Thymus (tissue), 11 donors: ENCODE measurements around the gene FAM43A. TPM values are rescaled to one million over a fixed set of nuclear protein-coding genes. Genes with fewer than 3 reads are reported as not detected.
A peak's percentile ranks its signal among the peaks of the same experiment; 100 is the strongest.

ENCODE experiments used
- DNase-seq, 9 donors: peaks; one replicate each; pipeline ENCODE4 v3.0.0-alpha.2; 2013; ENCODE audit warnings: low spot score in 9 of 9, low read depth in 6 of 9, missing footprints in 1 of 9
- H3K27ac ChIP-seq, 2 donors: one replicate each; pipeline ENCODE4 v1.5.1; 2013; ENCODE audit warnings: control low read depth in 1 of 2, low read depth in 1 of 2, low read length in 1 of 2, mild to moderate bottlenecking in 1 of 2, moderate library complexity in 1 of 2
- H3K27me3 ChIP-seq, 2 donors: one replicate each; pipeline ENCODE4 v1.5.1; 2013; ENCODE audit warnings: low read length in 1 of 2; ENCODE audit not compliant: control insufficient read depth in 2 of 2, insufficient read depth in 1 of 2
- H3K36me3 ChIP-seq, 2 donors: one replicate each; pipeline ENCODE4 v1.5.1; 2013; ENCODE audit warnings: low read length in 1 of 2, mild to moderate bottlenecking in 1 of 2, moderate library complexity in 1 of 2; ENCODE audit not compliant: control insufficient read depth in 2 of 2, insufficient read depth in 2 of 2
- H3K4me1 ChIP-seq, 2 donors: one replicate each; pipeline ENCODE4 v1.5.1; 2013; ENCODE audit warnings: low read length in 2 of 2; ENCODE audit not compliant: control insufficient read depth in 2 of 2, insufficient read depth in 2 of 2
- H3K4me3 ChIP-seq, 2 donors: one replicate each; pipeline ENCODE4 v1.5.1; 2013; ENCODE audit warnings: low read length in 2 of 2, control low read depth in 1 of 2, mild to moderate bottlenecking in 1 of 2
- H3K9me3 ChIP-seq, 2 donors: one replicate each; pipeline ENCODE4 v1.5.1; 2013; ENCODE audit warnings: low read length in 1 of 2, mild to moderate bottlenecking in 1 of 2; ENCODE audit not compliant: control insufficient read depth in 2 of 2, insufficient read depth in 1 of 2
- WGBS: extraction: QIAGEN DNeasy Blood & Tissue Kit; methylation state at CpG from one replicate; pipeline ENCODE4 v1.1.7; 2013; 5-methylcytosine and 5-hydroxymethylcytosine counted together
- polyA plus RNA-seq: library from polyadenylated mRNA; stranded (reverse); fragments of 200-250 nt; gene quantifications from one replicate; pipeline ENCODE4 v1.2.3, GENCODE V29; 2013
- total RNA-seq: library from RNA; stranded (reverse); fragments of 120-200 nt; gene quantifications from one replicate; pipeline ENCODE4 v1.2.4, GENCODE V29; 2013
- donor health status: healthy.

FAM43A gene
- total and polyA plus RNA-seq, 2 donors: 3.7 to 6.2 TPM

DNA sequence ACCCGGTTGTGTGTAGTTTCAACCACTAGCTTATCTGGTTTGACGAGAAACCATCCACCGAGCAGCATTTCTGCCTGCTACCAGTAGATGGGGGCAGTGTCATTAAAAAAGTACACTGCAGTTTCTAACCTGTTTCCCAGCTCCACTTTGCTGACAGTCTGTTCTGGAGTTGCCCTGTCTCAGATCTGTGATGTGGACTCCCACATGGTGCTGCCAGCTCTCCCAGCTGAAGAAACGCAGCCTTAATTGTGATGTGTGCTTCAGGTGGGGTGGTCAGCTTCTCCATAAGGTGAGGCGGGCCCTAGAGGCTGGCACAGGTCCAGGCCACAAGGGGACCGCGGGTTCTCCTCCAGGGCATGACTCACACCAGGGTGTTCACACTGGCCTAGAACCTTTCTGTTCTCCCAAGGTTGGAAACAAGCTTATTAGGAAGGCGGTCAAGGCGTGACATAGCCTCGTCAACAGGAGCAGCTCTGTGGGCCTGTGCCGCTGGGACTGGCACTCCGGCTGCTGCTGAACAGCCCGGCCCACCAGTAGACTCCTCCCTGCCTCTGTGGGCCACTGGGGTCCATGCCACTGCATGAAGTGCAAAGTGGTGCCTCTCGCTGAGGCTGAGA lies 2.9 kb upstream of the FAM43A start:
- Histone ChIP-seq H3K27me3 (peaks cover 35 to 44% of the 10 kb centered on the region in 2 donors), H3K9me3 (peaks cover 0 to 8% of the 10 kb centered on the region in 2 donors), H3K4me3 (no peak overlapping the region), H3K36me3 (no peaks in the 10 kb centered on the region), H3K27ac (no peak overlapping the region), H3K4me1 (peaks cover 10 to 32% of the 10 kb centered on the region in 2 donors)
- WGBS: 58% methylated on average over 14 of the region's 14 CpGs
- DNase-seq: peak in 7 of 9 donors; percentile 53 to 81 (median 67)

DNA sequence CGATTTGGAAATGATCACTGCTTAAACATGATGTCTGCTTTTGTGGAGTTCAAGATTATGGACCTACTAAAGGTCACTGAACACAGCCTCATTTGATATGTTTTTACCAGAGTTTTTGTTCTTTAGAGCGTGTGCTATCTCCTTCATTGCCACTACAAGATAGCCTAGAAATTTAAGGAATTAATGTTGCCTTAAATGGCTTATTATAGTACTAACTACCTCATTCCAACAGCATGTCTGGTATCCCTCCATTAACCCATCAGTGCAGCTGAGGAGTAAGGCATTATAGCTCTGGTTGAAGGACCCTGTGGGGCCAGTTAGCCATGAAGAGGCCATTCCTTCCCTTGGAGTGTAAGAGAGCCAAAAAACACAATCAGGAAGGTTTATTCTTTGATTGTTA lies 2.3 kb upstream of the FAM43A start:
- no peak for DNase-seq
- Histone ChIP-seq H3K9me3 (peaks cover 0 to 8% of the 10 kb centered on the region in 2 donors), H3K4me1 (peaks cover 10 to 38% of the 10 kb centered on the region in 2 donors), H3K27me3 (peaks cover 39 to 50% of the 10 kb centered on the region in 2 donors), H3K4me3 (no peak overlapping the region), H3K36me3 (no peaks in the 10 kb centered on the region), H3K27ac (no peak overlapping the region)
- WGBS: 98% methylated on average over 2 of the region's 2 CpGs

DNA sequence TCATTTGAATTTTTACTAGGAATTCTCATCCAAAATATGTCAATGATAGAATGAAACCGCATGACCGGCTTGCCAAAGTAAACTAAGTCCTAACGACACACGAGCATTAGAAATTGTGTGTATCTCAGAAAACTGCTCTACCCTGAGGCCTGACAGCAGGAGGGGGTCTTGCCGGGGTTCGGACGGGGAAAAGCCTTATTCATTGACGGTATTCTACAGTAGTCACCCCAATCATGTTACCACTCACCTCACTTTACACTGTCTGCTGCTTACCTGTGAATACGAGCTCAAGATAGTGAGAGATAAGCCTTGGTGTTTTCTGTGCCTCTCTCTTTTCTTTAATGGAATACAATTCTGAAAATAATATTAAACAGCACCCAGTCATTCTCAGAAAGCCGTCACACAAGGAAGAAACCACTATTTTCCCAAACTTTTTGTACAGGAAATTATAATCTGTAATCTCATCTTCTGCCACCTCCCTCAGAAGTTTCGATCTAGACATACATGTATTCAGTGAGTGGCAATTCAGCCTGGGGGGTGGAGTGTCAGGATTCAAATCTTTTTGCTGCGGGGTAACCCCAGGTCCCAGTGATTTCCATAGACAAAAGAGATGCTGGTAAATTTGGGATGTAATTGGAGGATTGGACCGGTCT lies 492 bp upstream of the FAM43A start:
- H3K36me3 ChIP-seq: no peaks in the 10 kb centered on the region
- H3K9me3 ChIP-seq: peaks cover 0 to 8% of the 10 kb centered on the region in 2 donors
- H3K4me3 ChIP-seq: peak overlapping the region; percentile 41 to 50
- peaks cover 10 to 51% of the 10 kb centered on the region in 2 donors for H3K4me1 ChIP-seq
- peaks cover 40 to 65% of the 10 kb centered on the region in 2 donors for H3K27me3 ChIP-seq
- WGBS: 65% methylated on average over 13 of the region's 13 CpGs
- H3K27ac ChIP-seq: no peak overlapping the region
- DNase-seq: no peak

- DNase-seq: peak in 1 of 9 donors; percentile 24
- peaks cover 0 to 8% of the 10 kb centered on the region in 2 donors for H3K9me3 ChIP-seq
- H3K4me3 ChIP-seq: peak overlapping the region; percentile 41 to 50
- H3K27me3 ChIP-seq: peaks cover 40 to 65% of the 10 kb centered on the region in 2 donors
- WGBS: 1% methylated on average over 29 of the region's 29 CpGs
- H3K4me1 ChIP-seq: peaks cover 10 to 55% of the 10 kb centered on the region in 2 donors
- H3K27ac ChIP-seq: no peak overlapping the region
- H3K36me3 ChIP-seq: no peaks in the 10 kb centered on the region
Measured at GRCh38 chr3:194686414-194686815, 732 bp downstream of the FAM43A start.

- WGBS: 8% methylated on average over 86 of the region's 86 CpGs
- DNase-seq: peak in 2 of 9 donors; percentile 45 to 54
- H3K9me3 ChIP-seq: peaks cover 0 to 8% of the 10 kb centered on the region in 2 donors
- peak overlapping the region; percentile 26 to 50 for H3K4me3 ChIP-seq
- peaks cover 10 to 55% of the 10 kb centered on the region in 2 donors for H3K4me1 ChIP-seq
- no peaks in the 10 kb centered on the region for H3K36me3 ChIP-seq
- H3K27ac ChIP-seq: no peak overlapping the region
- peaks cover 42 to 65% of the 10 kb centered on the region in 2 donors for H3K27me3 ChIP-seq
Measured at GRCh38 chr3:194686816-194687637, 1.3 kb downstream of the FAM43A start.

GRCh38 chr3:194687638-194688199 lies 2.0 kb downstream of the FAM43A start:
- peak in 4 of 9 donors; percentile 34 to 63 (median 52) for DNase-seq
- H3K27ac ChIP-seq: peak overlapping the region; percentile 1 to 3
- H3K4me1 ChIP-seq: peaks cover 10 to 51% of the 10 kb centered on the region in 2 donors
- no peaks in the 10 kb centered on the region for H3K36me3 ChIP-seq
- H3K4me3 ChIP-seq: peak overlapping the region; percentile 26 to 50
- H3K9me3 ChIP-seq: peaks cover 0 to 8% of the 10 kb centered on the region in 2 donors
- H3K27me3 ChIP-seq: peaks cover 42 to 65% of the 10 kb centered on the region in 2 donors
- WGBS: 1% methylated on average over 57 of the region's 57 CpGs

DNA sequence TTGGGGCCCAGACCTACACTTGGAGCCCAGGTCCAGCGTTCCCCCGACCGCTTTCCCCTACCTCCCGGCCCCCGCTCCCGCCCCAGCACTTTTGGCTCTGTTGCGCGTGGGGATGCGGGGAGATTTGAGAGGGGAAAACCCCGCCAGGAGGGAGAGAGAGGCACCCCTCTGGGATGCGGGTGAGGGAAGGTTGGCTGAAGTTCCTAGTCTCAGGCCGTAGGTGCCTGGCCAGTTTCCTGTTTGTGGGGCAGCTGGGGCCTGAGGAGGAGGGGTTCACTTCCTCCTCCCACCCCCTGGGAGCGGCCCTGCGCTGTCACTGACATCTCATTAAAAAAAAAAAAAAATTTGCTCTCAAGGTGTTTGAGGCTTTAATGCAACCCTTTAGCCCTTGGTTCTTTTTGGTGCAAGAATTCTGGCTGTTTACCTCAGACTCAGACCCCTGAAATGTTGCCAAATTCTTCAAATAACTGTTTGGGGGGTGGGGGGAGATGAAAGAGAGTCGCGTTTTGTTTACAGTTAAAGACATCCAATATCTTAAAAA lies 2.6 kb downstream of the FAM43A start:
- DNase-seq: peak in 2 of 9 donors; percentile 9 to 35
- H3K9me3 ChIP-seq: peaks cover 0 to 8% of the 10 kb centered on the region in 2 donors
- peak overlapping the region; percentile 1 to 3 for H3K27ac ChIP-seq
- no peaks in the 10 kb centered on the region for H3K36me3 ChIP-seq
- H3K4me3 ChIP-seq: peak overlapping the region; percentile 8 to 50
- WGBS: 9% methylated on average over 16 of the region's 16 CpGs
- H3K27me3 ChIP-seq: peaks cover 42 to 61% of the 10 kb centered on the region in 2 donors
- H3K4me1 ChIP-seq: peaks cover 10 to 46% of the 10 kb centered on the region in 2 donors

- WGBS: 76% methylated on average over 6 of the region's 6 CpGs
- Histone ChIP-seq H3K9me3 (peaks cover 0 to 8% of the 10 kb centered on the region in 2 donors), H3K27me3 (peaks cover 40 to 59% of the 10 kb centered on the region in 2 donors), H3K4me1 (peaks cover 10 to 46% of the 10 kb centered on the region in 2 donors), H3K27ac (peak overlapping the region in 1 of 2 donors; percentile 19), H3K4me3 (no peak overlapping the region), H3K36me3 (no peaks in the 10 kb centered on the region)
- DNase-seq: no peak
Measured at GRCh38 chr3:194688946-194689345, 3.3 kb downstream of the FAM43A start.
